Urinary bladder (tissue), 4 donors: ENCODE measurements around the gene ANKS1B. TPM values are rescaled to one million over a fixed set of nuclear protein-coding genes. Genes with fewer than 3 reads are reported as not detected.

Source experiments
- DNase-seq: peaks from one replicate; pipeline ENCODE4 v3.0.0-alpha.2; 2015; ENCODE audit errors: extremely low spot score
- H3K27ac ChIP-seq: one replicate; pipeline ENCODE4 v1.5.1; 2013; ENCODE audit warnings: low read depth, mild to moderate bottlenecking, moderate library complexity
- H3K36me3 ChIP-seq: one replicate; pipeline ENCODE4 v1.6.1; 2013; ENCODE audit warnings: mild to moderate bottlenecking, moderate library complexity; ENCODE audit not compliant: insufficient read depth
- H3K4me1 ChIP-seq: one replicate; pipeline ENCODE4 v1.6.1; 2013; ENCODE audit warnings: mild to moderate bottlenecking, moderate library complexity; ENCODE audit not compliant: insufficient read depth
- H3K4me3 ChIP-seq: one replicate; pipeline ENCODE4 v1.5.1; 2013; ENCODE audit warnings: low read depth, low read length
- WGBS: extraction: QIAGEN DNeasy Blood & Tissue Kit; methylation state at CpG from one replicate; pipeline ENCODE4 v1.1.7; 2013; 5-methylcytosine and 5-hydroxymethylcytosine counted together
- polyA plus RNA-seq: library from polyadenylated mRNA; stranded (reverse); fragments of 200-250 nt; gene quantifications from one replicate; pipeline ENCODE4 v1.2.3, GENCODE V29; 2013
- total RNA-seq: library from RNA; depleted of rRNA; stranded (reverse); fragments of >200 nt; gene quantifications from one replicate; pipeline ENCODE4 v1.2.3, GENCODE V29; 2014
- donor health status: healthy with polysubstance abuse.
- donor health status: healthy.

Gene ANKS1B
- total and polyA plus RNA-seq, 2 donors, result 4.9 to 43.7 TPM

DNA sequence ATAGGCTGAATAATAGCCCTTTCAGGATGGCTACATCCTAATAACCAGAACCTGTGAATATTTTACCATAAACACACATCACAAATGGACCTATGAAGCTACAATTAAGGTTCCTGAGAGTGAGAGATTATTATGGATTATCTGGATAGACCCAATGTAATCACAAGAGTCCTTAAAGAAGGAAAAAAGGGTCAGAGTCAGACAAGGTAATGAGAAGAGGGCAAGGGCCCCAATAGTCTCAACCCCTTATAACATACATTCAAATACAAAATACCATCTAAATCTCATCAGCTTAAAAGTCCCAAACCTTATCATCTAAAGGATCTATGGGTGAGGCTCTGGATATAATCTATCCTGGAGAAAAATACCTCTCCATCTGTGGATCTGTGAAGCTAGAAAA is 272.5 kb downstream of the ANKS1B start:
- no peak for DNase-seq
- Histone ChIP-seq H3K36me3 (no peaks in the 10 kb centered on the region), H3K27ac (no peak overlapping the region), H3K4me3 (no peak overlapping the region), H3K4me1 (no peaks in the 10 kb centered on the region)

DNA sequence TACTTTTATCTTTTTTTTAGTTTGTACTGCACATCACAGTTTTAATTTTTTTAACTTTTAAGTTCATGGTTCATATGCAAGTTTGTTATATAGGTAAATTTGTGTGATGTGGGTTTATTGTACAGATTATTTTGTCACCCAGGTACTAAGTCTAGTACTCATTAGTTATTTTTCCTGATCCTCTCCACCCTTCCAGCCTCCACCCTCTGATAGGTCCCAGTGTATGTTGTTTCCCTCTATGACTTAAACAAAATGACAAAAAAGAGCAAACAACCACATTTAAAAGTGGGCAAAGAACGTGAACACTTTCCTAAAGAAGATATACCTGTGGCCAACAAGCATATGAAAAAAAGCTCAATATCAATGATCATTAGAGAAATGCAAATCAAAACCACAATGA is 273.5 kb downstream of the ANKS1B start:
- Histone ChIP-seq H3K4me3 (no peak overlapping the region), H3K27ac (no peak overlapping the region), H3K36me3 (no peaks in the 10 kb centered on the region), H3K4me1 (no peaks in the 10 kb centered on the region)
- DNase-seq, result no peak
- WGBS, result 86% methylated on average over 1 of the region's 1 CpG

DNA sequence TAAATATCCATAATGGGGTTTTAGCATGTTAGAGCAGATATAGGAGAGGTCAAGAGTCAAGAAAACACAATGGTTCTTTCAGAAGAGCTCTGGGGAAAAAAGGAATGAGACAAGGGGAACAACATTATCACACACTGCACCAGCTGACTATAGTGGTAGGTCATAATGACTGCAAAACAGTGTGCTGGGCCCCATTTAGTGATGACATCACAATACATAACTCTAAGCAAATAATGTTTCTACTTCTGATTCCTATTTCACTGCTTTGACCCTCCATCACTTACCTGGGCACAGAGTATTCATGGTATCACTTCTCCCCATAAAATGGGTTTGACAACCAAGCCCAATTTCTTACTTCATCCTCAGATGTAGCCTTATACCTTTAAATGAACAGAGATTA is 275.1 kb downstream of the ANKS1B start:
- Histone ChIP-seq H3K27ac (no peak overlapping the region), H3K4me1 (no peaks in the 10 kb centered on the region), H3K4me3 (no peak overlapping the region), H3K36me3 (no peaks in the 10 kb centered on the region)
- no peak for DNase-seq

DNA sequence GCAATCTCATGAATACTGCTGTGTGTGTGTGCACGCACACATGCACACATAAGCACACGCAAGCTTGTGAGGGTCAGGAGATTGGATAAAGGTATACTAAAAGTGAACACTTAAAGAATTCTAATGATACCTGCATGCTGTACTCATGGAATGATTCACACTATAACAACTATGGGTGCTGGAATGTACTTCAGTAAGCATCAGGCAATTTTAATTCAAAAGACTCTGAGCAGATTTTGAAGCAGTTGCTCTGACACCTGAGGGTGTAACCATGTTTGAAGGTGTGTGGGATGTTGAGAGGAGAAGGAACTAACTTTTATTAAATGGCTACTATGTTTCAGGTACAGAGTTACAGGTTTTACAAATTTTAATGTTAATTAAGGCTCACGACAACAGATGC is 275.6 kb downstream of the ANKS1B start:
- H3K36me3 ChIP-seq, result no peaks in the 10 kb centered on the region
- no peak overlapping the region for H3K27ac ChIP-seq
- no peaks in the 10 kb centered on the region for H3K4me1 ChIP-seq
- WGBS, result 94% methylated on average over 3 of the region's 3 CpGs
- no peak overlapping the region for H3K4me3 ChIP-seq
- DNase-seq, result no peak

DNA sequence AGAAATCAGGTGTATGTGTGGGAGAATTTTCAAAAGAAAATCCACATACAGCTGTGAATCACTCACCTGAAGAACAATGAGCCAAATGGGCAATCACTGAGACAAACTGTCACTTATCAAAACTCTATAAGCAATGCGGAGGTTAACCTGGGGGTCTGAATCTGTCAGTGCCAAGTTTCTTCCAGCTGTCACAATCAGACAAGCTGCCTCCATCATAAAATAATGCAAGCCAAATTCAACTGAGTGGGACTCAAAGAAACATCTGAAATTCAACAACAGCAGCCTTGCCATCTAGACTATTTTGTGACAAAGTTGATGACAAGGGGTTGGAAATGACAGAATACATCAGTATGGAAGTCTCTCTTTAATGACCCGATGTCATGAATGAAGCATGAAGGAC is 276.9 kb downstream of the ANKS1B start:
- WGBS, result 95% methylated on average over 2 of the region's 2 CpGs
- H3K27ac ChIP-seq, result no peak overlapping the region
- no peak overlapping the region for H3K4me3 ChIP-seq
- no peaks in the 10 kb centered on the region for H3K4me1 ChIP-seq
- no peak for DNase-seq
- no peaks in the 10 kb centered on the region for H3K36me3 ChIP-seq

DNA sequence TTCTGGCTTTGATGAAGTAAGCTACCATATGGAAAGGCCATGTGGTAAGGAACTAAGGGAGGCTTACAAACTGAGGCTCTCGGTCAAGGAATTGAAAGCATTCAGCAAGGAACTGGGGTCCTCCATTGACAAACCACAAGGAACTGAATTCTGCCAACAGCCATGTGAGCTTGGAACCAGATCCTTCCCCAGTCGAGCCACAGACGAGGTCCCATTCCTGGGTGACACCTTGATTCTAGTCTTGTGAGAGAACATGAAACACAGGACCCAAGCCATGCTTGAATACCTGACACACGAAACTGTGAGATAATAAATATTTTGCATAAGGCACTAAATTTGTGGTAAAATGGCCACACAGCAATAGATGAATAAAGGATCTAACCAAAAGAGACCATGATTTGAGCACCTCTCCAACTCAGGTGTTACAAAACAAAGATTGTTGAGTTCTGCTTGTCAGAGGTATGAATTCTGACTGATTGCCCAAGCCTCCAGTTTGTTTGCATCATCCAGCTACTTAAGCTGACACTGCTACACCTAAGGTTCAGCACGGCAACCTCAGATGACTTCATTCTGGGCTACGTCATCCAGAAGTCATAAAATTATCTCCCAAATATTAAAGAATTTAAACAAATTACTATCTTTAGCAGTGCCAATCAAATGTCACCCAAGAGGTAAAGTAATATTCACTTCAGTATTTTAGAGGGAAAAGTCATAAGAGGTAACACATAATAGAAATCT is 277.8 kb downstream of the ANKS1B start:
- no peak overlapping the region for H3K4me3 ChIP-seq
- WGBS, result 88% methylated on average over 6 of the region's 6 CpGs
- no peaks in the 10 kb centered on the region for H3K36me3 ChIP-seq
- no peaks in the 10 kb centered on the region for H3K4me1 ChIP-seq
- H3K27ac ChIP-seq, result no peak overlapping the region
- DNase-seq, result no peak

DNA sequence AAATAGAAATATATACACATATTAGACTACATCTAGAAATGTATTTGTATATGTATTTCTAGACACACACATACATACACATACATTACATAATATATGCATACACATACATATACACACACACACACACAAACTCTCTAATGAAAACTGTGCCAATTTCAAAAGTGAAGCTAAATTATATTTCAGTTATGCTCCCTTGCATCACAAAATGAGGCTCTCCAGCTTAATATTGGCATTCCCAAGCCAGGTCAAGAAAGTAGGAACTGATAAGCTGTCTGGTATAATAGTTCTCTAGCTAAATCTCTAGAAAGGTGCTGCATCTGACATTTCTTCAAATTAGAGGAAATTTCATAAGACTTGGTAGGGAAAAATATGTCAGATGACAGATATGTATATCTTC is 280.3 kb downstream of the ANKS1B start:
- Histone ChIP-seq H3K4me1 (no peaks in the 10 kb centered on the region), H3K27ac (no peak overlapping the region), H3K4me3 (no peak overlapping the region), H3K36me3 (no peaks in the 10 kb centered on the region)
- no peak for DNase-seq

DNA sequence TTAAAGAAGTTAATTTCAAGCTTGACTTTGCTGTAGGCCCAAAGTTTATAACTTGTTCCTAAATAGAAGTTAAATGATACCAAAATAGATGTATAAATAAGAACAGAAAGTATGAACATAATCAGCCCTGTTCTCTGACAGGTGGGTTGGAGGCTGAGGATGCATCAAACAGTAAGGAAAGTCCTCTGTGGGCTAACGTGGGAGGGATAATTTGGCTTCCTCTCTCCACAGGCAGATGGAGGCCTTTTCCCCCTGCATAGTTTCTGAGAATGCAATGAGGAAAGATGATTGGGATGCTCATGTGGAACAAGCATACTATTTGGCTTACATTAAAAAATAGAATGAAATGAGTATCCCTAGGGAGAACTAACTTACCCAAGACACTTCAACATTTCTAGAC is 280.7 kb downstream of the ANKS1B start:
- DNase-seq, result no peak
- H3K27ac ChIP-seq, result no peak overlapping the region
- 72% methylated on average over 1 of the region's 1 CpG for WGBS
- no peak overlapping the region for H3K4me3 ChIP-seq
- H3K4me1 ChIP-seq, result no peaks in the 10 kb centered on the region
- no peaks in the 10 kb centered on the region for H3K36me3 ChIP-seq

DNA sequence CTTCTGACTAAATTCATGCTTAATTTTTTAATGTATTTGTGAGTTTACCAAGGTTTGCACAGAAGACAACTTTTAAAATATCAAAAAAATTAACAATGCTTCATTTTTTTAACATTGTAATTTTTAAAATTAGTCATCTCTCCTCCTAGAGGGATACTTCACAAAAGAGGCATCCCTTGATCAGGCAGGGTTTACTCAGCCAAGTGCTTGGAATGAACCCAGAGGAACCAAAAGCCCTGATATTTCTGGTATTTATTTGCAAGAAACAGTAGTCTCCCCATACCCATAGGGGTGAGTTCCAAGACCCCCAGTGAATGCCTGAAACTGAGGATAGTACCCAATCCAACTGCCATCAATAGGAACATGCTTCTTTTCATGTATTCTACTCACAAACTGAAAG is 284.7 kb downstream of the ANKS1B start:
- Histone ChIP-seq H3K36me3 (no peaks in the 10 kb centered on the region), H3K4me3 (no peak overlapping the region)
- DNase-seq, result no peak

DNA sequence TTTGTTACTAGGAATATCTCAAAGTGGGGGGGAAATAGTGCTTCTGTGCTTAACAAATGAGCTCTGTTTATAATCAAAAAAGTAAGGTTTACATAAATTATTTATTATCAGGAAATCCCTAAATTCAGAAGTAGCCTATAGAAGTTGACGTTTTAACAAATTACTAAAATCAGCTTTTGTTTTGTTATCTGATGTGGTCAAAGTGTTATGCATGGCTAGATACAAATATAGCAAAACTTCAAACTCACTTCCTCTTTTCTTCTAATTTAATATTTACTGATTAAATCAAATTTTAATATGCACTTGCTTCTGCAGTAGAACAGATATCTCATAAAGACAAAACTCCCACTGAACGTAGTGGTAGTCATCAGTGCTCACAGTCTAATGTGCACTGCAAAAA is 289.7 kb downstream of the ANKS1B start:
- 28% methylated on average over 2 of the region's 2 CpGs for WGBS
- H3K36me3 ChIP-seq, result no peaks in the 10 kb centered on the region
- DNase-seq, result no peak
- no peak overlapping the region for H3K4me3 ChIP-seq
- no peaks in the 10 kb centered on the region for H3K4me1 ChIP-seq
- H3K27ac ChIP-seq, result no peak overlapping the region

More for the DNA sequence above, 284.7 kb downstream of the ANKS1B start:
- Histone ChIP-seq H3K27ac (no peak overlapping the region), H3K4me1 (no peaks in the 10 kb centered on the region)

DNA sequence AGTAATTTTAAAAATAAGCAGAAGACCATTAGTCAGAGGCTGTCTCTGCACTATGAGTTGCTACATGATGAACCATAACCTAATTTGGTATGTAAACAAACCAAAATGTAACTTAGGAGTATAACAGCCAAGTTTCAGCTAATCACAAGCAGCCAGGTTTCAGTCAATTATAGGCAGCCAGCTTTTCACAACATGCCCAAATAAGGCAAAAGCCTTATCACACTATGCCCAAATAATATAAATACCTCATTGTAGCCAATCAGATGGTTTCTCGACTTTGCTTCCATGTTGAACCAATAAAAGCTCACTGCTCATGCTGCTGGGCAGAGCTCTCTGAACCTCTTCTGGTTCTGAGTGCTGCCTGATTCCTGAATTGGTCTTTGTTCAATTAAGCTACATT is 298.6 kb downstream of the ANKS1B start:
- DNase-seq, result no peak
- H3K4me3 ChIP-seq, result no peak overlapping the region
- H3K27ac ChIP-seq, result no peak overlapping the region
- H3K4me1 ChIP-seq, result no peaks in the 10 kb centered on the region
- no peaks in the 10 kb centered on the region for H3K36me3 ChIP-seq
- 84% methylated on average over 1 of the region's 1 CpG for WGBS

DNA sequence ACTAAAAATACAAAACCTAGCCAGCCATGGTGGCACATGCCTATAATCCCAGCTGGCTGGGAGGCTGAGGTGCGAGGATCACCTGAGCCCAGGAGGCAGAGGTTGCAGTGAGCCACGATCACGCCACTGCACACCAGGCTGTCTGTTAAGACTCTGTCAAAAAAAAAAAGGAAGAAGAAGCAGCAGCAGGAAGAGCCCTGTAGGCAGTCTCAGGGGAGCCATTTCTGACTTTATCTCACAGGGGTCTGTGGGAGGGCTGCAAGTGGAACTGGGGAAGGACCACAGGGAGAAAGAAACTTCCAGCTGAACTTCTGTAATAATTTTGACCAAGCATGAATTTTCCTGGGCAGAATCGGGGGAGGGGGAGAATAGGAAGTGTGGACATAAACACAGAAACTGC is 304.5 kb downstream of the ANKS1B start:
- Histone ChIP-seq H3K4me3 (no peak overlapping the region), H3K36me3 (no peaks in the 10 kb centered on the region), H3K27ac (no peak overlapping the region), H3K4me1 (no peaks in the 10 kb centered on the region)
- WGBS, result 69% methylated on average over 4 of the region's 4 CpGs
- no peak for DNase-seq

DNA sequence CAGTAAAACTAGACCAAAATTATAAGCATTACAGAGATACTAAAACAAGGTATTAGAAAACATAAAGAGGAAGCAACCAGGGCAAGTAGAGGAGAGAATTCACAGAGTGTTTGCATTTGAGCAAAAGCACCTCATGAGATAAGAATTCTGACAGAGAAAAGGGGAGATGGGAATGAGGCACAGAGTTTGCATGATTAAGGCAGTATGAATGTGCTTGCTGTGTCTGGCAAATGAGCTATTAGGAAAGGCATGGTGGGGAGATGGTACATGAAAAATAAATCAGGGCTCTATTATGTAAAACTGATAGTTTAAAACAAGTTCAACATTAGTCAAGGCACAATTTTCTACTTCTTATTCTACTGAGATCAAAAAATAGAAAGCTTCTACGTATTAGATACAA is 314.1 kb downstream of the ANKS1B start:
- Histone ChIP-seq H3K36me3 (no peaks in the 10 kb centered on the region), H3K4me3 (no peak overlapping the region), H3K4me1 (no peaks in the 10 kb centered on the region), H3K27ac (no peak overlapping the region)
- DNase-seq, result no peak
- 68% methylated on average over 1 of the region's 1 CpG for WGBS

DNA sequence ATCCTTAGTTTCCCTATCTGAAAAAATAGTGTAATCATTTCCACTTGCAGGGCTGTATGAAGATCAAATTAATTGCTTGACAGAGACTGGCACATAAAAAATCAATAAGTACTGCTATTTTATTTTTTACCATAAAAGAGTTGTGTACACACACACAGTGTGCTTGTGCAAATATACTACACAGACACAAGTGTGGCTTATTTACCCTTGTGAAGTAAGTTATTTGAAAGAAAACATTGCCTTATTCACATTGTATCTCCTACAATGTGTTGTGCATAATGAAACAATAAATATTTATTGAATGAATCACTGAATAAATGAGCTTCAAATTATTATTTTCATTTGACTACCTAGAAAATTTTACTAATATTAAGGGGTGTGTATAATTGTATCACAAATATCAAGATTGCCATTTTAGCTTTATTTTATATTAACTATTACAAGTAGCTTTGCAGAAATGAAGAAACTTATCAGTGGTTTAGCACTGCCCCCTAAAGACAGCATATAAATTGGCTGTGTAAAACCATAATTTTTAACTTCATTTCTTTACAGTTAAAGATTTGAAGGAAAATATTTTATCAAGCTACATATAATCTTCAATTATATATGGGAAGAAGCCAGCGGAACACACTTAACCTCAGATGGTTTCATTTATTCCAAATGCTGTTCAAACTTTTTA is 325.9 kb downstream of the ANKS1B start:
- Histone ChIP-seq H3K27ac (no peak overlapping the region), H3K36me3 (no peaks in the 10 kb centered on the region), H3K4me1 (no peaks in the 10 kb centered on the region), H3K4me3 (no peak overlapping the region)
- WGBS, result 80% methylated on average over 1 of the region's 1 CpG
- no peak for DNase-seq
